Hepatic stellate cell (primary cell): ENCODE data around the gene RRBP1.

ENCODE experiments used
- DNase-seq: peaks from one replicate; pipeline ENCODE4 v3.0.0; 2011; ENCODE audit warnings: low spot score

RRBP1 gene

DNA sequence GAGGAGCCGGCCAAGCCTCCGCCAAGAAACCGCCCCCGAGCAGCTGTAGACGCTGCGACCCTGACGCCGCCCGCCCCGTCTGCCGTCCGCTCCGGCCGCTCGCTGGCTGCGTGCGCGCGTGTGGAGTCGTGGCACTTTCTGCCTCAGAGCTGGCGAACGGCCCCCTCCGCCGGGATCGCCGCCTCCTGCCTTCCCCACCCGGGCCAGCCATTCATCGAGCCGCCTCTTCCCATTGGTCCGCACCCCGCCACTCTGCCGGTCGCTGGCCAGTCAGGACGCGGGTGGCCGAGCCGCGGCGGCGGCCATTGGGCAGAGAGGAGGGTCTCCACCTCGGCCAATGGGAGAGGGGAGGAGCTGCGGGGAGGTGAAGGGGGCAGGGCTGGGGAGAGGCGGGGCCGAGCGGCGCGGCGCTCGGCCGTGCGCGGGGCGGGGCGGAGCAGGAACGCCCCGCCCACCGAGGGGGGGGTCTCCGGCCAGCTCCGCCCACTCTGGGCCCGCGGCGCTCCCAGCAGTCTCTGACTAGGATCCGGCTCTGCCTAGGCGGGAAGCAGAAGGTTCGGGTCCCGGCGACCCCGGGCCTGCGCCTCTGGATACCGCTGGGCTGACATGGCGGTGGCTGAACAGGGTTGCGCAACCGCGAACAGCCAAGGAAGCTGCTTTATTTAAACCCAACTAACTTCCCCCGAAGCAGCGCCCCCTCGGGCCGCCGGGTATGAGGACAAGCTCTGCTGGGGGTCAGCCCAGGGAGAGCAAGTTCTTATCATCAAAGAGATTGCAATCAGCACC lies at the start of gene RRBP1:
Gene RRBP1, minus strand, starts transcription at position 140 of the 786 bp plus-strand sequence. CDS start 21,735 bp downstream, outside the sequence.
- DNase-seq = peak; percentile 98

- DNase-seq = no peak
Observed at GRCh38 chr20:17731233-17731632, 49.2 kb upstream of the RRBP1 start.

- no peak for DNase-seq
Observed at GRCh38 chr20:17730071-17730470, 48.0 kb upstream of the RRBP1 start.

GRCh38 chr20:17728074-17728473 lies 46.0 kb upstream of the RRBP1 start:
- DNase-seq = no peak

- DNase-seq = no peak
Observed at GRCh38 chr20:17727351-17727750, 45.3 kb upstream of the RRBP1 start.

DNA sequence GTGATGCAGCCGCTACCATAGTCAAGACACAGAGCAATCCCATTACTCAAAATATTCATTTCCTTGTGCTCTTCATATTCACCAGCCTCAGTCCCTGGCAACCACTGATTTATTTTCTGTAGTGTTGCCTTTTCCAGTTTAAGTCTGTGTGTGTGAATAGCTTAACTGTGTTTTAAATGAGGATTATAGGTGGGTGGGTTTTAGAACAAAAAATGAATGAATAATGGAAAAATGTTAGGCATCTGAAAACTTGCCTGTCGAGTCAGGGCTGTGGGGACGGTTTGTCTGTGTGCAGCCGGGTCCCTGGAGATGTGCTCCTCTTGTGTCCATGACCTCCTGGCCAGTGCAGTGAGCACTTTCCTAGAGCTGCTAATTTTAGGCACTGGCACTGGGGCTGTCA lies 44.9 kb upstream of the RRBP1 start:
- no peak for DNase-seq

GRCh38 chr20:17725094-17725835 lies 43.2 kb upstream of the RRBP1 start:
- no peak for DNase-seq

- DNase-seq = no peak
Observed at GRCh38 chr20:17723301-17723691, 41.3 kb upstream of the RRBP1 start.

GRCh38 chr20:17722493-17723300 lies 40.7 kb upstream of the RRBP1 start:
- no peak for DNase-seq

DNA sequence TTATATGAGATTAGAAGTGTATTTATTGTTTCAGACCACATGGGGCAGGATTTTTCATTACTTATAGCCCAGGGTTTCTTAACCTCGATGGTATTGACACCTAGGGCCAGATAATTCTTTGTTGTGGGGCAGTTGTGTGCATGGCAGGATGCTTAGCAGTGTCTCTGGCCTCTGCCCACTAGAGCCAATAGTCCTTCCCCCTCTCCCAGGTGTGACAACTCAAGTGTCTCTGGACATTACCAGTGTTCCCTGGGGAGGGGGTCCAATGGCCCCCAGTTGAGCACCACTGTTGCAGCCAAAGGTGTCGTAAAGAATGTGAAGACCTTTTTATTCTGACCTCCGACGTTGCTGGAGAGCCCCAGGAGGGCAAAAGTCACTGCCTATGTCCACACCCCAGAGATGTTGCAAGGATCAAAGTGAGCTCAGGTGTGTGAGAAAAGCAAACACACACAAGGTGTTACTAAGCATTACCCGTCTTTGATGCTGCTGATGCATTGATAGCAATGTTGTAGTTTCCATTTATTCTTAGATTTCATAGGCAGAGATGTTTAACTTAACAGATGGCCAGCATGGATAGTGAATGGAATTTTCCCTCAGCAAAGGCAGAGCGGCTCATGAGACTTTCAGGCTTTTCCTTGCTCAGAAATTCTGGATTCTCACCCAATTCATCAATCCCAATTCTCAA lies 39.9 kb upstream of the RRBP1 start:
- DNase-seq = no peak

DNA sequence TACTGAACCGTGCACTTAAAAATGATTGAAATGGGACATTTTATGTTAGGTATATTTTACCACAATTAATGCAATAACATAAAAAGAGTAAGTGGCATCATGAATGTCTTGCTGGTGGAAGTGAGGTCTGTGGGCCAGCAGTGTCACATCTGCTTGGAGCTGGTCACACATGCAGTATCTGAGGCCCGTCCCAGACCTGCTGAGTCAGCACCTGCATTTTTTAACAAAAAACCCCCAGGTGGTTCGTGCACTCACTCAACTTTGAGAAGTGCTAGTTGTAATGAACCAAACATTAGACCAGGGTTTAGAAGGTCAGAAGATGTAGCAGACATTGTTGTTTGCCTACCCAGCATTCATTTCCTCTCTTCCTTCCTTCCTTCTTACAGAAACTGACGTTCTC lies 38.7 kb upstream of the RRBP1 start:
- no peak for DNase-seq

DNA sequence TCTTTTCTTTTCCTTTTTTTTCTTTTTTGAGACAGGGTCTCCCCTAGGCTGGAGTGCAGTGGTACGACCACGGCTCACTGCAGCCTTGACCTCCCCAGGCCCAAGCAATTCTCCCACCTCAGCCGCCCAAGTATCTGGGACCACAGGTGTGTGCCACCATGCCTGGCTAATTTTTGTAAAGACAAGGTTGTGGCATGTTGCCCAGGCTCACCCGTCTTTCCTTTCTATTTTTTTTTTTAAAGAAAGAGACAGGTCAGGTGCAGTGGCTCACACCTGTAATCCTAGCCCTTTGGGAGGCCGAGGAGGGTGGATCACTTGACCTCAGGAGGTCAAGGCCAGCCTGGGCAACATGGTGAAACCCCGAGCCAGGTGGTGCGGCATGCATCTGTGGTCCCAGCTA lies 34.3 kb upstream of the RRBP1 start:
- no peak for DNase-seq

DNA sequence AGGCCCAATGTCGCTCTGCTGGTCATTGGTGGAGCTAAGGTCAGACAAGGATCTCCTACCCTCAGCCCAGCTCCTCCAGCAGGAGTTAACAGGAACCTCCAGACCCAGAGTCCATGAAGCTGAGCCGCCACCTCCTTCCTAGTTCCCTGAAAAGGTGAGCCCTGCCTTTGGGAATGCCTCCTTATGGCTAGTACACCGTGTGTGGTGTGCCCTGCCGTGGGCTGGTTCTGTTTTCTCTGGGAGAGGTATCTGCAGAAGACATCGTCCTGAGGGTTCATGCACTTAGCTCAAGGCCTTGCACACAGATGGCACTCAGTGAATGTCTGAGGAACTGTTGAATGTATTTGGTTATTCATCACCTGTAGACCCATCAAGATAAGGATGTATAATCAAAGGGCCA lies 33.0 kb upstream of the RRBP1 start:
- no peak for DNase-seq

DNA sequence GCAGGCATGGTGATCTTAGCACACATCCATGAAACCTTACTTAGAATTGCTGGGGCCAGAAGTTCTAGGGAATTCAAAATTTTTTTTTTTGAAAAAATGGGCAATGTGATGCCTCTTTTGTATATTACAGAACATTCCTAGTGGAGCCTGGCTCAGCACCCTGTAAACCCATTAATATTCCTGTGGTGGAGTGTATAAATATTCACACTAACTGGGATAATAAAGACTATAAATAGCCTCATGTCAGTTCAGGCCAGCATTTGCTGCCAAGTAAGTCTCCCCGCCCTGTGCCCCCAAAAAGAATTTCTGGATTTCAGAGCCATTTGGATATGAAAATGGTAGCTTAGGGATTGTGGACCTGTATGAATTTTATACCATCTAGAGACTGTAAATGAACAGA lies 32.6 kb upstream of the RRBP1 start:
- no peak for DNase-seq

GRCh38 chr20:17712708-17713107 lies 30.7 kb upstream of the RRBP1 start:
- DNase-seq = no peak

DNA sequence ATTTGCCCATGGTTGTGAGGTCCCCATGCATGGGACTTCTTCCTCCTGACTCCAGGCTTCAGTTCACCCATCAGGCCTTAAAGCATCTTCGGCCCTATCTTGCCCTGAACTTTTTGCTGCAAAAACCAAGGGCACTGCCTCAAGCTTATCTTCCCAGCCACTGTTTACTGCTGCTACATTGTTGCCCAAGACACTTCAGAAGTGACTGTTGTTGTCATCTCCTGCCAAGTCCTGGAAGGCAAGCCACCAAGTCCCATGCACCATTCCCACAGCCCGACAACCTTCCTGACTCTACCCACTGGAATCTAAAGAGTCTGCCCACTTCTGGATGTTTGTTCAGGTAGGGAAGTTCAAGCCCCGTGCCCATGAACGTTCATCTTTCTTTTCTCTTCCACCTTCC lies 30.2 kb upstream of the RRBP1 start:
- DNase-seq = no peak

- DNase-seq = no peak
Observed at GRCh38 chr20:17711267-17711627, 29.2 kb upstream of the RRBP1 start.

- DNase-seq = no peak
Observed at GRCh38 chr20:17710379-17711266, 28.6 kb upstream of the RRBP1 start.

DNA sequence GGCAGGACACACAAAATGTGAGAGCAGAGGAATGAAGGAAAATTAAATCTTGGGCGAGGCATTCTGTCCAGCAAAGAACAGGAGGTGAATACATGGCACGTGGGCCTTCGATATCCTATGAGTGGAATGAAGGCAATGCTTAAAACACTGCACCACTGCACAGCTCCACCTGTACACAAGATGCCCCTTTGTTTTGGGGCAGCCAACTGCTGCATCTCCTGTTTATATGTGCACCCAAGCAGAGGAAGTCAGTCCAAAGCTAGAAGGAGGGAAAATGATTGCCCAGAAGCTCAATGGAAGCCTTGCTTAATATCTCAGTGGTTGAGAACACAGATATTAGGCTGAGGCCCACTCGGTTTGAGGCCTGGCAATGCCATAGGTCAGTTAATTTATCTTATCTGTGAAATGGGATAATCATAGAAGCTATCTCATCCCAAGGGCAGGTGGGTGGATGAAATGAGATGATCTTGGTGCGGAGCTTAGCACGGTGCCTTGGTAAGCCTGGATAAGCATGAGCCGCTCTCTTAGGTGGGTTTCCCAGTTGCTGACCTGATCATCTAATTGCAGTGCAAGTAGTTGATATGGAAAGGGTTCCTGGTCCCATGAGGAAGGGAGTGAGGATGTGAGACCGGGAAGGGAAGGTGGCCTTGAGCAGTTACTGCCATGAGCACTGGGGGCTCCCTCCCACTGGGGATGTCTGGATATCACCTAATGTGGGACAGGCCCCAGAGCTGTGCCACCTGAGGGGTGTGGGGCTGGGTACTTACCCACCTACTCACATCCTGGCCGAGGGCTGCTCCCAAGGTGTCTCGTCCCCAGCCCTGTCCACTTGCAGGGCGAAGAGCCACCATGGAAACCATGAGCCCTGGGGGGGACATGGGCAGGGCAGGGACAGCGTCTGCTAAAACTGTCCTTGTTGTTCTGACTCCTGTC lies 27.6 kb upstream of the RRBP1 start:
- no peak for DNase-seq
